ENCODE measurements around the gene WDR5B.
"Not testable (repeated sequence)": the region's sequence is repeated elsewhere in the genome, so short reads cannot be mapped to it uniquely, and the experiment has no call there.

The WDR5B gene

DNA sequence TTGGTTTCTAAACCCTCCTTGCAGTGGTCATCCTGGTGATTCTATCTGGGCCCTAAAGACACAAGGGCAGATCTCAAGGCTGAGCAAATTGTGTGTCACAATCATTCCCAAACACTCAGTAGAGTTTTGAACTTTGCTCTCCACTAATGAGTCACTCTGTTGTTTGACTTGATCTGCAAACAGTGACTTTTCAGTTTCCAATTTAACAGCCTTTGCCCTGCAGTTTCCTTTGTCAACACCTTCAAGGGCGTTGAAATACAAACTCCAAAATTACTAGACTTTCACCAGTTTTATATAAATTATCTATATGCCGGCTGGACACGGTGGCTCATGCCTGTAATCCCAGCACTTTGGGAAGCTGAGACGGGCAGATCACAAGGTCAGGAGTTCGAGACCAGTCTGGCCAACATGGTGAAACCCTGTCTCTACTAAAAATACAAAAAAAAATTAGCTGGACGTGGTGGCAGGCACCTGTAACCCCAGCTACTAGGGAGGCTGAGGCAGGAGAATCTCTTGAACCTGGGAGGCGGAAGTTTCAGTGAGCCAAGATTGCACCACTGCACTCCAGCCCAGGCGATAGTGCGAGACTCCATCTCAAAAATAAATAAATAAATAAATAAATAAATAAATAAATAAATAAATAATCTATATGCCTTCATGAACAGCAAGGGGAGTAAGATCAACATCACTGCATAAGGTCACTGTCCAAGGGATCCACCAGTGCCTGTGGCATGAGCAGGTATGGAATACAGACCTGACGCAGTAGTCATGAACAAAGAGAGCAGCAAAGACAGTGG, 50.1 kb downstream of the WDR5B start:
- not testable (repeated sequence) for DNase-seq (ENCODE audit: low spot score)

- no peak for DNase-seq (ENCODE audit: low spot score)
Measured at GRCh38 chr3:122365073-122365472, 50.8 kb downstream of the WDR5B start.

- no peak for DNase-seq (ENCODE audit: low spot score)
Measured at GRCh38 chr3:122364490-122364889, 51.4 kb downstream of the WDR5B start.

Measured in CD4-positive, alpha-beta T cell treated with Interleukin-15 for 4 hours (primary cell).